Activated T-cell treated with anti-CD3 and anti-CD28 coated beads, Interleukin-2, amount 50 U/mL, for 4 hours (primary cell): ENCODE results near the gene NOP53. TPM values are rescaled to one million over a fixed set of nuclear protein-coding genes. Genes with fewer than 3 reads are reported as not detected.
"Not testable (repeated sequence)": the region's sequence is repeated elsewhere in the genome, so short reads cannot be mapped to it uniquely, and the experiment has no call there.

Source experiments
- ATAC-seq, 2 donors: fragments of 200-7000 bp; cut with Tn5 transposase; one replicate each; pipeline ENCODE4 v1.10.0; 2021
- DNase-seq: peaks from one replicate; pipeline ENCODE4 v3.0.0-alpha.2; 2020
- H3K27me3 Mint-ChIP-seq: one replicate; pipeline ENCODE4 v1.8.0; 2021; ENCODE audit warnings: low read depth, mixed read lengths
- H3K36me3 Mint-ChIP-seq: one replicate; pipeline ENCODE4 v1.8.0; 2022; ENCODE audit warnings: mixed read lengths; ENCODE audit not compliant: insufficient read depth
- H3K4me1 Mint-ChIP-seq: one replicate; pipeline ENCODE4 v1.8.0; 2021; ENCODE audit warnings: low read depth, mixed read lengths
- H3K4me3 Mint-ChIP-seq: one replicate; pipeline ENCODE4 v1.8.0; 2021; ENCODE audit warnings: mild to moderate bottlenecking, moderate library complexity, mixed read lengths
- H3K9me3 Mint-ChIP-seq: one replicate; pipeline ENCODE4 v1.8.0; 2021; ENCODE audit warnings: mixed read lengths
- total RNA-seq, 3 donors: library from RNA; stranded (reverse); gene quantifications; one replicate each; pipeline ENCODE4 v1.2.1, GENCODE V29; 2021

The NOP53 gene
- total RNA-seq, 3 donors from 2014 or later = 260 to 295 (median 277) TPM

DNA sequence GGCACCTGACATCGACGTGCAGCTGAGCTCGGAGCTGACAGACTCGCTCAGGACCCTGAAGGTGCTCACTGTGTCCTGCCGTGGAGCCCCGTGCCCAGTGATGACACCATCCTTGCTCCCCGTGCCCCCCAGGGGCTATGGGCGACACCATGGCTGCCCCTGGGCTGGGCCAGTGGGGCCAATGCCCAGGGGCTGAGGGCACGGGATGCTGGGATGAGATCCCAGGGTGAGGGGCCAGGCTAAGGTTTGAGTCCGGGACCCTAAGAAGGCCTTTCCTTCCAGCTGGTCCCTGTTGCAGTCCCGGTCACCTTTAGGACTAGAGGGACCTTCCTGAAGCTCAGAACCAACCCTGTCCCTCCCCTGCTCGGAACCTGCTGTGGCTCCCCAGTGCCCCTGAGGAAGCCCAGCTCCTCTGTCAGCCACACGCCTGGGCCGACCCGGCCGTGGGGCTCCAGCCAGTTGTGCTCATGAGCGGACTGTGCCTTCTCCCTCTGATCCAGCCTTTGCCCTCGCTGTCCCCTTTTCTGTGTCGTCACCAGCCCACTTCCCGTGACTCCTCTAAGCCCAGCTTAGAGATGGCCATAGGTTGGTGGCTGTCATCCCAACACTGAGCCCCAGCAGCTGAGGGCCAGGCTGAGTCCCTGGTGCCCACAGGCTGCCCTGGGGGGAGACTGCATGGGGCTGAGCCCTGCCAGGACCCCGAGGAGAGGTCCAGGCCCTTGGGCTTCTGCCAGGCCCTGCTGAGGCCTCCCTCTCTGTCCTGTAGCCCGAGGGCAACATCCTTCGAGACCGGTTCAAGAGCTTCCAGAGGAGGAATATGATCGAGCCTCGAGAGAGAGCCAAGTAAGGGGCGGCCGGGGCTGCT lies 10.6 kb downstream of the NOP53 start:
- DNase-seq (no peak), ATAC-seq (no peak)
- Mint-ChIP-seq H3K9me3 (no peaks in the 10 kb centered on the region), H3K4me1 (peaks cover 2% of the 10 kb centered on the region), H3K27me3 (no peaks in the 10 kb centered on the region), H3K4me3 (no peak overlapping the region), H3K36me3 (peaks cover 42% of the 10 kb centered on the region)

DNA sequence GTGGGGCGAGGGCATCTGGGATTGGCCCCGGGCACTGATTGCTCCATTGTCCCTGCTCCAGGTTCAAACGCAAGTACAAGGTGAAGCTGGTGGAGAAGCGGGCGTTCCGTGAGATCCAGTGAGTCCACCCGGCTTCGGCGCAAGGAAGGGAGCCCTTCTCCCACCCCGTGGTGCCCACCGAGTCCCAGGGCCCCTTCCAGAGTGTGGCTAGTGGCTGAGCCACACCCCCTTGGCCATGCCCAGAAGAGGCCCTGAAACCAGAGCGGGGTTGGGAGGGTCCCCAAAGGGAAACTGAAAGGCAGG lies 11.2 kb downstream of the NOP53 start:
- no peak for DNase-seq
- H3K36me3 Mint-ChIP-seq = peaks cover 42% of the 10 kb centered on the region
- no peak overlapping the region for H3K4me3 Mint-ChIP-seq
- no peaks in the 10 kb centered on the region for H3K27me3 Mint-ChIP-seq
- no peak for ATAC-seq
- no peaks in the 10 kb centered on the region for H3K9me3 Mint-ChIP-seq
- peaks cover 2% of the 10 kb centered on the region for H3K4me1 Mint-ChIP-seq

DNA sequence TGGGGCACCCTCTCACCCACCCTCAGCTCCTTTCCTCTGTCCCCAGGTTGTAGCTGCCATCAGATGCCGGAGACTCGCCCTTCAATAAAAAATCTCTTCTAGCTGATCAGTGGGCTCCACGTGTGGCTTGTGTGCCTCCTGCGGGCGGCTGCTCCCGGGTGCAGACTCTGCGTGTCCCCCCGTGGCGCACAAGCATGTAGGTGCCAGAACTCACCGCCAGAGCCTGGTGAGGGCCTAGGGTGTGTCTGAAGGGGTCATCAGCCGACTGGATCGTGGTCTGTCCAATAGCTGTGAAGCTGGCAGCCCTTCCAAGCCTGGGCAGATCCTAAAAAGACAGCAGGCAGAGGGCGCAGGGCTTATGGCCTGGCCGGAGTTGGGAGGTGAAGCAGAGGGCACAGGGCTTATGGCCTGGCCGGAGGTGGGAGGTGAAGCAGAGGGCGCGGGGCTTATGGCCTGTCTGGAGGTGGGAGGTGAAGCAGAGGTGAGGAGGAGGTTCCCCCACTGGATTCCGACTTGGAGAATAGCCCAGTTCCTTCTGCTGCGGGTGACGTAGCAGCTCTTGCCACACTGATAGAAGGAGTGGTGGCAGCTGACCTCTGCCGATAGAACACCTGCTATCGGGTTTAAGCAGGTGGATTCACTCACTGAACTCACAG lies 11.7 kb downstream of the NOP53 start:
- H3K9me3 Mint-ChIP-seq = no peaks in the 10 kb centered on the region
- ATAC-seq (no peak), DNase-seq (no peak)
- peaks cover 2% of the 10 kb centered on the region for H3K4me1 Mint-ChIP-seq
- H3K4me3 Mint-ChIP-seq = no peak overlapping the region
- H3K36me3 Mint-ChIP-seq = peaks cover 41% of the 10 kb centered on the region
- no peaks in the 10 kb centered on the region for H3K27me3 Mint-ChIP-seq

DNA sequence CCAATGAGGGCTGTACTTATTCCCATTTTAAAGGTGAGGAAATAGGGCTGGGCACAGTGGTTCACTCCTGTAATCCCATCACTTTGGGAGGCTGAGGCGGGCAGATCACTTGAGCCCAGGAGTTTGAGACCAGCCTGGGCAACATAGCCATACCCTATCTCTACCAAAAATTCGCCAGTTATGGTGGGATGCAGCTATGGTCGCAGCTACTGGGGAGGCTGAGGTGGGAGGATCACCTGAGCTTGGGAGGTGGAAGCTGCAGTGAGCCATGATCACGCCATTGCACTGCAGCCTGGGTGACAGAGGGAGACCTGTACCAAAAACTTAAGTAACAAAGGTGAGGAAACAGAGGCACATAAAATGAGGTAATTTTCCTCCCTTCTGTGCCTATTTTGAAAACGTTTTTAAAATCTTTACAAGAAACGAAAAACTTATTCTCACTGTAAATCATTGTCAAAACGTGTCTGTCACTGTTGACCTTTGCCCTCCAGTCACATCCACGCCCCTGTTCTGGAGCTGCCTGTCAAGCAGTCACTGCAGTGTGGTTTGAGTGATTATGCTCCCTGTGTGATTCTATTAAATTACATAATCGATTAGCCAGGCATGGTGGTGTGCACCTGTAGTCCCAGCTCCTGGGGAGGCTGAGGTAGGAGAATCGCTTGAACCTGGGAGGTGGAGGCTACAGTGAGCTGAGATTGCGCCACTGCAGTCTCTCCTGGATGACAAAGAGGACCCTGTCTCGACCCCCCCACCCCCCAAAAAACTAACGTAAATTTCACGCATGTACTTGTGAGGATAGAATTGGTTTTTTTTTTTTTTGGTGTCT lies 12.5 kb downstream of the NOP53 start:
- H3K4me1 Mint-ChIP-seq = no peaks in the 10 kb centered on the region
- H3K4me3 Mint-ChIP-seq = no peak overlapping the region
- ATAC-seq (no peak), DNase-seq (no peak)
- H3K9me3 Mint-ChIP-seq = no peaks in the 10 kb centered on the region
- no peaks in the 10 kb centered on the region for H3K27me3 Mint-ChIP-seq
- H3K36me3 Mint-ChIP-seq = peaks cover 36% of the 10 kb centered on the region

DNA sequence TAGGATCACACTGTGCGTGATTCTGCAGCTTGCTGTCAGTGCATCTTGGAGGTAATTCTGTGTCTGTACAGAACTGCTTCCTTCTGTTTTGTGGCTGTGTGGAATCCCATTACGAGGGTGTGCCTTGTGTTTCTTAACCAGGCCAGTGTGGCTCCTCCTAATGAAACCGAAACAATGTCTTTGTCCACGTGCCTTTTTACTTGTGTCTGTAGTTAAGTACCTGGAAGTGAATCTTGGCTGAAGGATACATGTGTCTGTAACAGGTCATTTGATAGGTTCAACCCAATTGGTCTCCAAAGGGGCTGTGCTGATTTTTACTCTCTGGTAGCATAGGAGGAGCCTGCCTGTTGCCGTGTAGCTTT lies 13.1 kb downstream of the NOP53 start:
- Mint-ChIP-seq H3K4me3 (no peak overlapping the region), H3K27me3 (no peaks in the 10 kb centered on the region)
- no peak for ATAC-seq

DNA sequence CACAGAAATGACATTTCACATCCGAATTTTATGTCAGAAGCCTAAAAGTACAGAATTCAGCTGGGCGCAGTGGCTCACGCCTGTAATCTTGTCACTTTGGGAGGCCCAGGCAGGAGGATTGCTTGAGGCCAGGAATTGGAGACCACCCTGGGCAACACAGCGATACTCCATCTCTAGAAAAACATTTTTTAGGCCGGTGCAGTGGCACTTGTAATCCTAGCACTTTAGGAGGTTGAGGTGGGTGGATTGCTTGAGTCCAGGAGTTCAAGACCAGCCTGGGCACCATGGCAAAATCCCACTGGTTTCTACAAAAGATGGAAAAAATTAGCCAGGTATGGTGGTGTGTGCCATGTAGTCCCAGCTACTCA lies 15.3 kb downstream of the NOP53 start:
- Mint-ChIP-seq H3K36me3 (peaks cover 19% of the 10 kb centered on the region), H3K4me3 (no peak overlapping the region)

More for the DNA sequence above, 13.1 kb downstream of the NOP53 start:
- Mint-ChIP-seq H3K4me1 (no peaks in the 10 kb centered on the region), H3K9me3 (no peaks in the 10 kb centered on the region), H3K36me3 (peaks cover 30% of the 10 kb centered on the region)
- DNase-seq = no peak

DNA sequence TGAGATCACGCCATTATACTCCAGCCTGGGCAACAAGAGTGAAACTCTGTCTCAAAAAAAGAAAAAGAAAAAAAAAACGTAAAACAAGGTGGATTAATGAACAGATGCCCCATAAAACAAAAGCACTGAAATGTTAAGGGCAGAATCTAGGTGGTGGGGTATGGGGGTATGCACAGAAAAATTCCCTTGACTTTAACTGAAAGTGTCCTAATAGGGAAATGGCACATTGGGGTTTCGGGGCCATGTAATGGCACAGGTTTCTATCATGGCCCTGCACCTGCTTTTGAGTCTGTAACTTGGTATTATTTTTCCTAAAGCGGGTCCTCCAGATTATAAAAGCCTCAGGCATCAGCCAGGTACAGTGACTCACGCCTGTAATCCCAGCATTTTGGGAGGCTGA lies 16.2 kb downstream of the NOP53 start:
- DNase-seq (no peak), ATAC-seq (no peak)
- no peaks in the 10 kb centered on the region for H3K27me3 Mint-ChIP-seq
- no peaks in the 10 kb centered on the region for H3K9me3 Mint-ChIP-seq
- H3K36me3 Mint-ChIP-seq = peaks cover 14% of the 10 kb centered on the region
- no peaks in the 10 kb centered on the region for H3K4me1 Mint-ChIP-seq
- no peak overlapping the region for H3K4me3 Mint-ChIP-seq

More for the DNA sequence above, 15.3 kb downstream of the NOP53 start:
- Mint-ChIP-seq H3K27me3 (no peaks in the 10 kb centered on the region), H3K4me1 (no peaks in the 10 kb centered on the region), H3K9me3 (no peaks in the 10 kb centered on the region)
- no peak for ATAC-seq
- no peak for DNase-seq

DNA sequence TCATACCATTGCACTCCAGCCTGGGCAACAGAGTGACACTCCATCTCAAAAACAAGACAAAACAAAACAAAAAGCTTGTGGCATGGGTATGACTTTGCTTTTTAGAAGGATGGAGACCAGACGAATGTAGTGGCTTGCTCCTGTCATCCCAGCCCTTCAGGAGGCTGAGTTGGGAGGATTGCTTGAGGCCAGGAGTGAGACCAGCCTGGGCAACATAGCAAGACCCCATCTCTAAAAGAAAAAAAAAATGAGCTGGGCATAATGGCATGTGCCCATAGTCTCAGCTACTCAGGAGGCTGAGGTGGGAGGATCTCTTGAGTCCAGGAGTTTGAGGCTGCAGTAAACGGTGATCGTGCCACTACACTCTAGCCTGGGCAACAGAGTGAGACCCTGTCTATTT lies 16.8 kb downstream of the NOP53 start:
- Mint-ChIP-seq H3K36me3 (peaks cover 11% of the 10 kb centered on the region), H3K9me3 (no peaks in the 10 kb centered on the region), H3K27me3 (no peaks in the 10 kb centered on the region), H3K4me1 (no peaks in the 10 kb centered on the region), H3K4me3 (no peak overlapping the region)
- DNase-seq (no peak), ATAC-seq (no peak)

DNA sequence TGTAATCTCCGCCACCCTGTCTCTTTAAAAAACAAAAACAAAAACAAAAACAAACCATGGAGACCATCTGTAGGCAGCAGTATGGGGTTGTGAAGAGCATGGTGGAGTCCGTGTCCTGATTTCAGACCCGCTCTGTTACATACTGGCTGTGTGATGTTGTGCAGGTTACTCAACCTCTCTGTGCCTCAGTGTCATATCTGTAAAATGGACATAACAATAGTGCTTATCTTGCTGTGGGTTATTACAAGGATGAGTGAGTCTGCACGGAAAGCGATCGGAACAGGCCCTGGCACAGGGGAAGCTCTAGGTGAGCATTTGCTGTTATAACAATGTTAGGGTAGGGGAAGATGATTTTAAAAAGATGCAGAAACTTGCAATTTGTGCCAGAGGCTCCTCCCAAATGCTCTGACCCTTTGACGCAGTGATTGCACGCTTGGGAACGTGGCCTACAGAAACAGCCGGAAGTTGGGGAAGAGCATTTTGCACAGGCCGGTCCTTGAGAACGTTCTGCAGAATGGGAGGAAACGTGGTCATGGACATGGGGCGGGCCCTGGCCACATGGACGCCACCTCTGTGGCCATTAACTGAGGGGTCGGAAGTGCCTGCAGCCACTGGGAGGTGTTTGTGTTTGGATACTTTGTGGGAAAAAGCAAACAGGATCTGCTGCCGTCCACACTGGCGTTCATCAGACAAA lies 17.4 kb downstream of the NOP53 start:
- H3K9me3 Mint-ChIP-seq = no peaks in the 10 kb centered on the region
- no peak for DNase-seq
- no peaks in the 10 kb centered on the region for H3K4me1 Mint-ChIP-seq

DNA sequence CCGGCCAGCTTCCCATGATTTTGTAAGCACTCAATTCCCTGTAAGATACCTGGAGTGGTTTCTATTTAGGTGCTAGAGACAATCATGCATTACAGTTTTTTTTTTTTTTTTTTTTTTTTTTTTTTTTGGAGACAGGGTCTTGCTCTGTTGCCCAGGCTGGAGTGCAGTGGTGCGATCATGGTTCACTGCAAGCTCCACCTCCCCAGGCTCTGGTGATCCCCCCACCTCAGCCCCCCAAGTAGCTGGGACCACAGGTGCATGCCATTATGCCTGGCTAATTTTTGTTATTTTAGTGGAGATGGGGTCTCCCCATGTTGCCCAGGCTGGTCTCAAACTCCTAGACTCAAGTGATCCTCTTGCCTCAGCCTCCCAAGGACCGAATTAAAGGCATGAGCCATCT lies 19.4 kb downstream of the NOP53 start:
- H3K36me3 Mint-ChIP-seq, H3K4me1 Mint-ChIP-seq, H3K27me3 Mint-ChIP-seq, DNase-seq, H3K9me3 Mint-ChIP-seq, H3K4me3 Mint-ChIP-seq, ATAC-seq: not testable (repeated sequence)

More for the DNA sequence above, 17.4 kb downstream of the NOP53 start:
- Mint-ChIP-seq H3K36me3 (peaks cover 9% of the 10 kb centered on the region), H3K4me3 (no peak overlapping the region), H3K27me3 (no peaks in the 10 kb centered on the region)
- ATAC-seq = no peak

DNA sequence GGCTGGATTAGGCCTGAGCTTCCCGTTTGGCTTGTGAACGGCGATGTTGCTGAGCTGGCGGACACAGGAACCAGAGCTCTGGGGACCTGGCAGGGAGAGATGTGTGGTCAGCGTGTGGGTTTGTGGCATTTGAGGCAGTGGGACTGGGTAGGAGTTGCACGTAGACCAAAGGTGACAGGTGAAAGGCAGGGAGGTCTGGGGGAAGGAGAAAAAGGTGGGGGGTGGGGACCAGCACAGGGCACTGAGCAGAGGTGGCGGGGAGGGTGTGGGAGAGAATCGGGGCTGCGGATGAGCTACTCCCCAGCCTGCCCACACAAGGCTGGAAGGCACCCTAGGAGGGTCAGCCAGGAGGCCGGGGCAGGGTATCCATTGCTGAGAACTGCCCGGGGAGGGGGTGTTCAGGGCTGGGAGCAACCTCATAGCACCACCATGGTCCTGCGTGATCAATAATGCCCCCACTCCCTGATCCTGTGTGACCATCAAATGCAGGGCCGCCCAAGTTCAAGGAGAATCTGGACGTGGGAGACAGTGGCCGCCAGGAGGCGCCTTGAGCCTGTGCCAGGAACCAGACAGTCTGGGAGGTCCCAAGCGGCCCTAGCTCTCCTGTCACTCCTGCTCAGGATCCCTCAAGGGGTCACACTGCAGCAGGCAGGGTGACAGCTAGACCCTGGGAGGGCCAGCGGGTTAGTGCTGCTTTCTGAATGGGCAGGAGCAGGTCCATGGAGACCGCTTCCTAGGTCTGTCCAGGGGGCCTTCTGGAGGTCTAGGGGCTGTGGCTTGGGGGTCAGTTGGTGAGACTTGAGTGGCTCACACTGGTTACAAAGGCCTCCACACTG lies 20.4 kb downstream of the NOP53 start:
- DNase-seq (peak; percentile 35), ATAC-seq (peak; percentile 46 to 51)
- no peaks in the 10 kb centered on the region for H3K9me3 Mint-ChIP-seq
- no peaks in the 10 kb centered on the region for H3K27me3 Mint-ChIP-seq
- H3K4me1 Mint-ChIP-seq = no peaks in the 10 kb centered on the region
- no peaks in the 10 kb centered on the region for H3K36me3 Mint-ChIP-seq
- H3K4me3 Mint-ChIP-seq = no peak overlapping the region

DNA sequence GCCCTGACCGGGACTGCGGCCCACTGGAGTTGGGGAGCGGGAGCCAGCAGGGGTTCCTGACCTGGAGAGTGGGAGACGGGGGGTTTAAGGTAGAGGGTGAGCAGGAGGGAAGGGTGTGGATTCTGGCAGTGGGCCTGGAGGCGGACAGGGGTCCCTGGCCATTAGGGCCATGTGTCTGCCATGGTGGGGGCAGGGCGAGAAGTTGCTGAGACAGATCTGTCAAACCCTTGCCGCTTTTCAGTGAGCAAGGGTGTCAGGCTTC lies 20.9 kb downstream of the NOP53 start:
- DNase-seq = no peak
- Mint-ChIP-seq H3K4me3 (no peak overlapping the region), H3K9me3 (no peaks in the 10 kb centered on the region), H3K4me1 (no peaks in the 10 kb centered on the region), H3K36me3 (no peaks in the 10 kb centered on the region), H3K27me3 (no peaks in the 10 kb centered on the region)
- no peak for ATAC-seq

DNA sequence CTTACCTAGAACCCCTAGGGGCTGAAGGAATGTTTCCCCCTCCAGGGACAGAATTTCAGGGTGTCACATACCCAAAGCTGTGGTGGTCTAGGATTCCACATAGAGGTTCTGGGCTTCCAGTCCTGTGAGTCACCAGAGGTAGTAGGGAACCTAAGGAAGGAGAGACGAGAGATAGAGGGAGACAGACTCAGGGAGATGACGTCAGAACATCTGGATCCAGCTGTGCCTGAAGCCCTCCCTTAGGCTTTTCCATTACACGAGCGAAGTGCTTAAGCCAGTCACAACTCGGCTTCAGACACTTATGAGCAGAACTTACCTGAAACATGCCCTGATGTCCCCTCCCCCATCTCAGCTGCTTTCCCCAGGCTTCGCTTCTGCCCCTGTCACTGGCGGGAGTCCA lies 21.3 kb downstream of the NOP53 start:
- ATAC-seq (no peak), DNase-seq (no peak)
- Mint-ChIP-seq H3K4me1 (no peaks in the 10 kb centered on the region), H3K36me3 (no peaks in the 10 kb centered on the region), H3K9me3 (no peaks in the 10 kb centered on the region), H3K4me3 (no peak overlapping the region), H3K27me3 (no peaks in the 10 kb centered on the region)

DNA sequence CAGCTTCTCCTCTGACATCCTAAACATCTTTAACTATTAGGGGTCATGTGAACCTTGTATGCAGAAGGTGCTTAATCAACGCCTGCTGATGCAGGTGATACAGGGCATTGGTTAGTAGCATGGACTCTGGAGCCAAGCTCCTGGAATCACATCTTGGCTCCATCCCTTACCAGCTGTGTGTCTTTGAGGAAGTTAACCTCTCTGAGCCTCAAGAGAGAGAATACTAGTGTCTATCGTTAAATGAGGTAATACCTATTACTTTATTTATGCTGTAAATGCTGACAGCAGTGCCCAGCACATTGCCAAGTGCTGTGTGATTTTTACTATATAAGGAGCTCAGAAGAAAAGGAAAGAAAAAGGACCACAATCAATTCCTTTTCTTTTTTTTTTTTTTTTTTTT lies 22.0 kb downstream of the NOP53 start:
- Mint-ChIP-seq H3K4me1 (no peaks in the 10 kb centered on the region), H3K9me3 (no peaks in the 10 kb centered on the region), H3K27me3 (no peaks in the 10 kb centered on the region), H3K36me3 (no peaks in the 10 kb centered on the region), H3K4me3 (no peak overlapping the region)
- ATAC-seq (no peak), DNase-seq (no peak)
